PC-3 (cell line): Measurements from ENCODE around the gene LUC7L3.

Source experiments
- EZH2 ChIP-seq: fragments of 300-600 bp; sonication (generic); IDR thresholded peaks from one replicate; pipeline ENCODE4 v1.6.1; 2017; ENCODE audit warnings: antibody characterized with exemption, mild to moderate bottlenecking, low read length; ENCODE audit not compliant: unreplicated experiment
- TF ChIP-seq, protein P1 (sequence below): fragments of 300-600 bp; sonication (generic); conservative IDR thresholded peaks from 2 replicates; pipeline ENCODE4 v1.5.1; 2017; ENCODE audit warnings: antibody characterized with exemption, low read depth, mild to moderate bottlenecking, low read length

DNA sequence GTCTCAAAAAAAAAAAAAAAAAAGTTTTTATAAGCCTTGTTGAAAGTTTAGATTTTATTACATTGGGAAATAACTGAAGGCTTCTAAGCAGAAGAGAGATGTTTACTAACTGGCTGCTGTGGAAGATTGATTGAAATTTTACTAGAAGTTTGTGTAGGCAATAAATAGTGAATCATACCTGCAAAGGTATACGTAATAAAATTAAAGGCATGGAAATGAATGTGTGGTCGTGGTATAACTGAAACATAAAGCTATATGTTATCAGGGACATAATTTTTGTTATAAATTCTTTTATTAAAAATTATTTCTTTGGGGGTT, 8.7 kb downstream of the LUC7L3 start:
- TF ChIP-seq, protein P1, sequence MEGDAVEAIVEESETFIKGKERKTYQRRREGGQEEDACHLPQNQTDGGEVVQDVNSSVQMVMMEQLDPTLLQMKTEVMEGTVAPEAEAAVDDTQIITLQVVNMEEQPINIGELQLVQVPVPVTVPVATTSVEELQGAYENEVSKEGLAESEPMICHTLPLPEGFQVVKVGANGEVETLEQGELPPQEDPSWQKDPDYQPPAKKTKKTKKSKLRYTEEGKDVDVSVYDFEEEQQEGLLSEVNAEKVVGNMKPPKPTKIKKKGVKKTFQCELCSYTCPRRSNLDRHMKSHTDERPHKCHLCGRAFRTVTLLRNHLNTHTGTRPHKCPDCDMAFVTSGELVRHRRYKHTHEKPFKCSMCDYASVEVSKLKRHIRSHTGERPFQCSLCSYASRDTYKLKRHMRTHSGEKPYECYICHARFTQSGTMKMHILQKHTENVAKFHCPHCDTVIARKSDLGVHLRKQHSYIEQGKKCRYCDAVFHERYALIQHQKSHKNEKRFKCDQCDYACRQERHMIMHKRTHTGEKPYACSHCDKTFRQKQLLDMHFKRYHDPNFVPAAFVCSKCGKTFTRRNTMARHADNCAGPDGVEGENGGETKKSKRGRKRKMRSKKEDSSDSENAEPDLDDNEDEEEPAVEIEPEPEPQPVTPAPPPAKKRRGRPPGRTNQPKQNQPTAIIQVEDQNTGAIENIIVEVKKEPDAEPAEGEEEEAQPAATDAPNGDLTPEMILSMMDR, result no peak
- no peak for TF ChIP-seq EZH2
